Measurements from ENCODE around the gene PCDH10.

Gene PCDH10

DNA sequence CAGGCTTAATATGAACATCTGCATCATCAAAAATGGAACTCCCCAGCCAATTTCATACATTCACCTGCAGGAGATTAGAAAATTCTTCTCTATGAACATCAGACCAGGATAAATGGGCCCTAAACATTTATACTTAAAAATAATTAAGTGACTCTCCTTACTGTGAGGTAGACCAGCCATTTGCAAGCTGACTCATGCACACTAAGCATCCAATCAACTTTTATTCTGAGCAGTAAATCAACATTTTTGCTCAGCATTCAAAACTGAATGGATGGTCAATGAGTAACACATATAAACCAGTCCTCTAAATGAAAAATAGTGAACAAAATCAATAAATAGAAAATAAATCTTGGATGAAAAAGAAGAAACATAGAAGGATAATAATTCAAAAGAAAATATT, 19.9 kb upstream of the PCDH10 start:
- H3K4me1 ChIP-seq (ENCODE audit: low read length) = no peaks in the 10 kb centered on the region
- H2AFZ ChIP-seq (ENCODE audit: low read length) = no peak overlapping the region
- no peaks in the 10 kb centered on the region for H3K9me2 ChIP-seq (replicated peaks; ENCODE audit: insufficient read depth, low read length)
- no peak overlapping the region for H3K4me2 ChIP-seq (ENCODE audit: low read depth, low read length)
- H3K36me3 ChIP-seq (replicated peaks; ENCODE audit: insufficient read depth, low read length) = no peaks in the 10 kb centered on the region
- DNase-seq = no peak
- no peaks in the 10 kb centered on the region for H4K20me1 ChIP-seq (ENCODE audit: insufficient read depth, low read length)
- no peak overlapping the region for H3K27ac ChIP-seq (ENCODE audit: low read length)
- H3K9ac ChIP-seq (ENCODE audit: low read length) = no peak overlapping the region
- H3K79me2 ChIP-seq (ENCODE audit: low read length) = no peaks in the 10 kb centered on the region
- no peaks in the 10 kb centered on the region for H3F3A ChIP-seq (ENCODE audit: insufficient read depth, low read length)
- no peak overlapping the region for H3K4me3 ChIP-seq (ENCODE audit: low read length)
- no peak for TF ChIP-seq EZH2 (optimal IDR thresholded peaks at IDR 0.05; ENCODE audit: low read depth, low read length)
- no peak for TF ChIP-seq EZH2phosphoT487 (IDR thresholded peaks at IDR 0.05; ENCODE audit: low read length)
- TF ChIP-seq, protein P1, sequence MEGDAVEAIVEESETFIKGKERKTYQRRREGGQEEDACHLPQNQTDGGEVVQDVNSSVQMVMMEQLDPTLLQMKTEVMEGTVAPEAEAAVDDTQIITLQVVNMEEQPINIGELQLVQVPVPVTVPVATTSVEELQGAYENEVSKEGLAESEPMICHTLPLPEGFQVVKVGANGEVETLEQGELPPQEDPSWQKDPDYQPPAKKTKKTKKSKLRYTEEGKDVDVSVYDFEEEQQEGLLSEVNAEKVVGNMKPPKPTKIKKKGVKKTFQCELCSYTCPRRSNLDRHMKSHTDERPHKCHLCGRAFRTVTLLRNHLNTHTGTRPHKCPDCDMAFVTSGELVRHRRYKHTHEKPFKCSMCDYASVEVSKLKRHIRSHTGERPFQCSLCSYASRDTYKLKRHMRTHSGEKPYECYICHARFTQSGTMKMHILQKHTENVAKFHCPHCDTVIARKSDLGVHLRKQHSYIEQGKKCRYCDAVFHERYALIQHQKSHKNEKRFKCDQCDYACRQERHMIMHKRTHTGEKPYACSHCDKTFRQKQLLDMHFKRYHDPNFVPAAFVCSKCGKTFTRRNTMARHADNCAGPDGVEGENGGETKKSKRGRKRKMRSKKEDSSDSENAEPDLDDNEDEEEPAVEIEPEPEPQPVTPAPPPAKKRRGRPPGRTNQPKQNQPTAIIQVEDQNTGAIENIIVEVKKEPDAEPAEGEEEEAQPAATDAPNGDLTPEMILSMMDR (IDR thresholded peaks at IDR 0.05; ENCODE audit: low read length) = no peak
- no peaks in the 10 kb centered on the region for H3K27me3 ChIP-seq (replicated peaks; ENCODE audit: insufficient read depth, low read length)
- H3K9me3 ChIP-seq (replicated peaks; ENCODE audit: insufficient read depth, low read length) = no peaks in the 10 kb centered on the region

DNA sequence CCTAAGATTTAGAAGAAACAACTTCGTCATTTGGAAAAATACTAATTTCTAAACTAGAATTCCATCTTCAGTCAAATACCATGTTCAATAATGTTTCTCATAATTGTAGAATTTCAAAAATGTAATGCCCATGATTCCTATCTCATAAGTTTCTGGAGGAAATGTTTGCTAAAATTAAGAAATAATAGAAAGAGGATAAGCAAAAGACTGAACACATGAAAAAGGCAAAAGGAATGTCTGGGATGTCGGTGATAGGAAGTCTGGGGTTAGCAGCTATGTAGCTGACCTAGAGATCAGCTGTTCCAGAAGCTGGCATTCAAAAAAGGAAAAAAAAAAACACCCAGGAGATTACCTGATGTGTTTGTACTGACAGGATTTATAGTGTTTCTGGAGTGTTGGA, 18.9 kb upstream of the PCDH10 start:
- Histone ChIP-seq H3F3A (ENCODE audit: insufficient read depth, low read length) (no peaks in the 10 kb centered on the region), H3K4me2 (ENCODE audit: low read depth, low read length) (no peak overlapping the region), H3K36me3 (replicated peaks; ENCODE audit: insufficient read depth, low read length) (no peaks in the 10 kb centered on the region), H3K27me3 (replicated peaks; ENCODE audit: insufficient read depth, low read length) (no peaks in the 10 kb centered on the region), H3K4me1 (ENCODE audit: low read length) (no peaks in the 10 kb centered on the region), H3K4me3 (ENCODE audit: low read length) (no peak overlapping the region), H2AFZ (ENCODE audit: low read length) (no peak overlapping the region), H3K79me2 (ENCODE audit: low read length) (no peaks in the 10 kb centered on the region), H3K9me3 (replicated peaks; ENCODE audit: insufficient read depth, low read length) (no peaks in the 10 kb centered on the region), H4K20me1 (ENCODE audit: insufficient read depth, low read length) (no peaks in the 10 kb centered on the region), H3K9ac (ENCODE audit: low read length) (no peak overlapping the region), H3K9me2 (replicated peaks; ENCODE audit: insufficient read depth, low read length) (no peaks in the 10 kb centered on the region), H3K27ac (ENCODE audit: low read length) (no peak overlapping the region)
- no peak for TF ChIP-seq EZH2phosphoT487 (IDR thresholded peaks at IDR 0.05; ENCODE audit: low read length)
- TF ChIP-seq EZH2 (optimal IDR thresholded peaks at IDR 0.05; ENCODE audit: low read depth, low read length) = no peak
- TF ChIP-seq, protein P1 (IDR thresholded peaks at IDR 0.05; ENCODE audit: low read length) = no peak
- no peak for DNase-seq

DNA sequence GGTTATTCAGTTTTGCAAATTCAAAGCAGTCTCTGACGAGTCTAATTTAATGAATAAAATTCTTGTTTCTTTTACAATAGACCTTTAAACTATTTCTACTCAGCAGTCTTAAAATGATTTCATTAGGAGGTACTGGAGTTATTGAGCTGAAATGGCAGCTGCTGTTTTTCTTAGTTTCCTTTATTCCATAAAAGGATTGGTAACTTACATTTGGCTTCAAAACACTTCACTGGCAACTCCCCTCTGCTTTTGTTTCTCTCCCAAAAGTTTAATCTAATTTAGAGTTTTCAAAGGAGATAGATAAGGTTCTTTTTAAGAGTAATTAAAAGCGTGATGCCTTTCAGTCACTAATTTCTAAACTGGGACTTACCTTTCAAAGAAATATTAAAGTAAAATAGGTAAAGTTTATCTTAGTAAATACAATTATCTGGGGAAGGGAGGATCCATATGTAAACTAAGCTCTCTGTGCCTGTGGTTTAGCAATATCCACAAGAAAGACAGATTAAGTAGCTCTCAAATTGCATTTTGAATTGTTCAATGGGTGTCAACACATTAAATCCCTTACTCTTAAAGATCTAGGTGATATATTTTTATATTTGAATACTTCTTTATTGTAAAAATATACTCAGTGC, 17.1 kb upstream of the PCDH10 start:
- no peak for DNase-seq
- no peaks in the 10 kb centered on the region for H3K9me3 ChIP-seq (replicated peaks; ENCODE audit: insufficient read depth, low read length)
- no peaks in the 10 kb centered on the region for H4K20me1 ChIP-seq (ENCODE audit: insufficient read depth, low read length)
- H3K36me3 ChIP-seq (replicated peaks; ENCODE audit: insufficient read depth, low read length) = no peaks in the 10 kb centered on the region
- no peak overlapping the region for H3K9ac ChIP-seq (ENCODE audit: low read length)
- H3K27me3 ChIP-seq (replicated peaks; ENCODE audit: insufficient read depth, low read length) = no peaks in the 10 kb centered on the region
- H3K4me1 ChIP-seq (ENCODE audit: low read length) = 0 out of 2 replicates have a peak, but pooled peaks cover 4% of the 10 kb centered on the region
- H3K27ac ChIP-seq (ENCODE audit: low read length) = no peak overlapping the region
- H2AFZ ChIP-seq (ENCODE audit: low read length) = no peak overlapping the region
- no peak overlapping the region for H3K4me3 ChIP-seq (ENCODE audit: low read length)
- H3K4me2 ChIP-seq (ENCODE audit: low read depth, low read length) = no peak overlapping the region
- H3K79me2 ChIP-seq (ENCODE audit: low read length) = no peaks in the 10 kb centered on the region
- TF ChIP-seq EZH2phosphoT487 (IDR thresholded peaks at IDR 0.05; ENCODE audit: low read length) = no peak
- TF ChIP-seq, protein P1 (IDR thresholded peaks at IDR 0.05; ENCODE audit: low read length) = no peak
- no peak for TF ChIP-seq EZH2 (optimal IDR thresholded peaks at IDR 0.05; ENCODE audit: low read depth, low read length)
- H3K9me2 ChIP-seq (replicated peaks; ENCODE audit: insufficient read depth, low read length) = no peaks in the 10 kb centered on the region
- no peaks in the 10 kb centered on the region for H3F3A ChIP-seq (ENCODE audit: insufficient read depth, low read length)

Measured in MM.1S (cell line).